NT2/D1 (cell line): ENCODE data around the gene ZFX.

Source experiments
- SUZ12 ChIP-seq: IDR thresholded peaks from 2 replicates; pipeline ENCODE4 v1.6.1; 2011; ENCODE audit not compliant: insufficient read length, insufficient read depth; ENCODE audit errors: extremely low read depth
- YY1 ChIP-seq: IDR thresholded peaks from 2 replicates; pipeline ENCODE4 v1.6.1; 2011; ENCODE audit not compliant: insufficient read length, insufficient read depth
- ZNF274 ChIP-seq: IDR thresholded peaks from 2 replicates; pipeline ENCODE4 v1.6.1; 2011; ENCODE audit warnings: mild to moderate bottlenecking, low read depth, low read length

DNA sequence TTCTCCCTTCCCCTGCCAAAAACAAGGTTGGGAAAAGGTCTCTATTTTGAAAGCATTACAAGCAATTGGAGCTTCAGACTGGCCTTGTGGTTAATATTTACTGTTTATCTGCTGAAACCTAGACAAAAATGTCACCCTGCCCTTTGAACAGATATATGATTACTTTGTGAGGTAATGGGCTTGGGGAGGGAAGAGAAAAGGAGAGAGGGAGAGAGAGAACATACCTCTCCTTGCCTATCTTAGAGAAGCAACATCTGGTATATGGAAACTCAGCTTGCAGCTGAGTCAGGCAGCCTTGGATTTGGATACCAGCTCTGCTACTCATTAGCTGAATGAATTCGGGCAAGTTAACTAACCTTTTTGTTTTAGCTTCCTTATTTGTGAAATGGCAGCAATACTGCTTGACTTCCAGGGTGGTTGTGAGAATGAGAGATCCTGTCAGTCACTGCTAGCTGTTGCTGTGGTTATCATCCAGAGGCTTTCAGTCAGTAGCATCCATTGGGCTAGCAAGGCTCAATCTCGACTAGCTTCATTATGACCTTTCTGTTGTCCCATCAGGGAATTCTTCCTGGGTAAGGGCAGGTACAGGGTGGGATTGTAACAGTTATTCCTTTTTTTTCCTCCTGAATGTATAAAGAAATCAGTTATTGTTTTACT, 41.1 kb downstream of the ZFX start:
- TF ChIP-seq YY1 (no peak), ZNF274 (no peak), SUZ12 (no peak)
